OCI-LY1 (cell line): ENCODE results near the gene AMBRA1.

Experiments
- H2AFZ ChIP-seq: fragments of 200-600 bp; sonication (generic), shearing (Covaris generic); 2 replicates; pipeline ENCODE4 v1.6.0; 2014; ENCODE audit warnings: antibody characterized with exemption, mild to moderate bottlenecking, low read length
- H3F3A ChIP-seq: fragments of 200-600 bp; sonication (generic), shearing (Covaris generic); 2 replicates; pipeline ENCODE4 v1.6.0; 2014; ENCODE audit warnings: mild to moderate bottlenecking, antibody characterized with exemption, low read length, moderate library complexity; ENCODE audit not compliant: insufficient read depth
- H3K27ac ChIP-seq: fragments of 200-600 bp; sonication (generic); 2 replicates; pipeline ENCODE4 v1.5.1; 2014; ENCODE audit warnings: low read length, mixed run types, mild to moderate bottlenecking, low read depth; ENCODE audit not compliant: poor library complexity, severe bottlenecking
- H3K27me3 ChIP-seq: fragments of 200-600 bp; sonication (generic); 2 replicates; pipeline ENCODE4 v1.6.0; 2014; ENCODE audit warnings: antibody characterized with exemption, mild to moderate bottlenecking, low read length, moderate library complexity; ENCODE audit not compliant: insufficient read depth
- H3K36me3 ChIP-seq: fragments of 200-600 bp; sonication (generic); 2 replicates; pipeline ENCODE4 v1.6.1; 2014; ENCODE audit warnings: mild to moderate bottlenecking, antibody characterized with exemption, low read length, moderate library complexity, mixed read lengths; ENCODE audit not compliant: insufficient read depth
- H3K4me1 ChIP-seq: fragments of 200-600 bp; sonication (generic); 2 replicates; pipeline ENCODE4 v1.5.1; 2014; ENCODE audit warnings: mild to moderate bottlenecking, low read length, moderate library complexity; ENCODE audit not compliant: insufficient read depth, severe bottlenecking
- H3K4me2 ChIP-seq: fragments of 200-600 bp; sonication (generic), shearing (Covaris generic); 2 replicates; pipeline ENCODE4 v1.6.1; 2014; ENCODE audit warnings: low read length
- H3K4me3 ChIP-seq: fragments of 200-600 bp; sonication (generic); 2 replicates; pipeline ENCODE4 v1.5.1; 2014; ENCODE audit warnings: low read length, low read depth, mild to moderate bottlenecking, mixed read lengths; ENCODE audit not compliant: poor library complexity, severe bottlenecking
- H3K79me2 ChIP-seq: fragments of 200-600 bp; shearing (Covaris generic); 2 replicates; pipeline ENCODE4 v1.6.1; 2016; ENCODE audit warnings: mixed run types, low read length, mixed read lengths; ENCODE audit not compliant: insufficient read depth
- H3K9ac ChIP-seq: fragments of 200-600 bp; sonication (generic), shearing (Covaris generic); 2 replicates; pipeline ENCODE4 v1.6.1; 2014; ENCODE audit warnings: mild to moderate bottlenecking, low read length, mixed read lengths
- H3K9me2 ChIP-seq: fragments of 200-600 bp; sonication (generic), shearing (Covaris generic); 2 replicates; pipeline ENCODE4 v1.6.1; 2014; ENCODE audit warnings: low read depth, mild to moderate bottlenecking, low read length, mixed read lengths
- H3K9me3 ChIP-seq: fragments of 200-600 bp; shearing (Covaris generic); 2 replicates; pipeline ENCODE4 v1.6.1; 2014; ENCODE audit warnings: low read length, mixed read lengths
- H4K20me1 ChIP-seq: fragments of 200-600 bp; sonication (generic), shearing (Covaris generic); 2 replicates; pipeline ENCODE4 v1.6.0; 2016; ENCODE audit warnings: mild to moderate bottlenecking, low read length; ENCODE audit not compliant: insufficient read depth
- CTCF ChIP-seq: fragments of 200-600 bp; sonication (generic), shearing (Covaris generic); IDR thresholded peaks from 2 replicates; pipeline ENCODE4 v1.5.1; 2017; ENCODE audit warnings: mild to moderate bottlenecking, antibody characterized with exemption, low read length, moderate library complexity, mixed read lengths
- EZH2 ChIP-seq: fragments of 200-600 bp; sonication (generic), shearing (Covaris generic); IDR thresholded peaks from 2 replicates; pipeline ENCODE4 v1.8.0; 2017; ENCODE audit warnings: borderline replicate concordance, mixed run types, mild to moderate bottlenecking, antibody characterized with exemption, low read length, moderate library complexity, mixed read lengths

AMBRA1 gene

GRCh38 chr11:46407635-46408034 is 186.2 kb downstream of the AMBRA1 start:
- H3K4me2 ChIP-seq: no peak overlapping the region
- no peaks in the 10 kb centered on the region for H3K27me3 ChIP-seq
- H3K4me1 ChIP-seq: no peaks in the 10 kb centered on the region
- no peak overlapping the region for H3K27ac ChIP-seq
- no peaks in the 10 kb centered on the region for H3K9me3 ChIP-seq
- TF ChIP-seq EZH2: no peak
- TF ChIP-seq CTCF: no peak
- peaks cover 33% of the 10 kb centered on the region; the same call in 1 of the 2 replicates for H3K36me3 ChIP-seq
- H2AFZ ChIP-seq: no peak overlapping the region
- H3K9ac ChIP-seq: no peak overlapping the region
- H4K20me1 ChIP-seq: no peaks in the 10 kb centered on the region
- no peak overlapping the region for H3K4me3 ChIP-seq
- no peaks in the 10 kb centered on the region for H3K9me2 ChIP-seq
- no peaks in the 10 kb centered on the region for H3F3A ChIP-seq
- no peaks in the 10 kb centered on the region for H3K79me2 ChIP-seq

GRCh38 chr11:46404476-46405017 is 189.3 kb downstream of the AMBRA1 start:
- peaks cover 27% of the 10 kb centered on the region; the same call in 1 of the 2 replicates for H3K36me3 ChIP-seq
- no peaks in the 10 kb centered on the region for H3K4me1 ChIP-seq
- no peaks in the 10 kb centered on the region for H3K79me2 ChIP-seq
- H4K20me1 ChIP-seq: no peaks in the 10 kb centered on the region
- H3K4me3 ChIP-seq: no peak overlapping the region
- H2AFZ ChIP-seq: no peak overlapping the region
- no peaks in the 10 kb centered on the region for H3F3A ChIP-seq
- H3K27me3 ChIP-seq: no peaks in the 10 kb centered on the region
- H3K9me3 ChIP-seq: no peaks in the 10 kb centered on the region
- H3K9me2 ChIP-seq: no peaks in the 10 kb centered on the region
- no peak overlapping the region for H3K4me2 ChIP-seq
- H3K9ac ChIP-seq: no peak overlapping the region
- H3K27ac ChIP-seq: no peak overlapping the region
- no peak for TF ChIP-seq EZH2
- TF ChIP-seq CTCF: no peak

- no peak overlapping the region for H3K27ac ChIP-seq
- H4K20me1 ChIP-seq: no peaks in the 10 kb centered on the region
- no peak overlapping the region for H3K9ac ChIP-seq
- no peak for TF ChIP-seq CTCF
- TF ChIP-seq EZH2: no peak
- H3K9me2 ChIP-seq: no peaks in the 10 kb centered on the region
- H3K4me2 ChIP-seq: no peak overlapping the region
- no peaks in the 10 kb centered on the region for H3F3A ChIP-seq
- H3K9me3 ChIP-seq: no peaks in the 10 kb centered on the region
- H3K79me2 ChIP-seq: no peaks in the 10 kb centered on the region
- H3K4me1 ChIP-seq: no peaks in the 10 kb centered on the region
- H3K27me3 ChIP-seq: no peaks in the 10 kb centered on the region
- H3K36me3 ChIP-seq: peaks cover 18% of the 10 kb centered on the region; the same call in 1 of the 2 replicates
- H2AFZ ChIP-seq: no peak overlapping the region
- no peak overlapping the region for H3K4me3 ChIP-seq
These were observed 190.6 kb downstream of the AMBRA1 start for GRCh38 chr11:46402957-46403902.
